Astrocyte (in vitro differentiated cells and primary cell): ENCODE data around the gene PIWIL1. TPM values are rescaled to one million over a fixed set of nuclear protein-coding genes. Genes with fewer than 3 reads are reported as not detected.

Source experiments
- DNase-seq: peaks from one replicate; pipeline ENCODE4 v3.0.0-alpha.2; 2010; ENCODE audit warnings: low read depth
- FAIRE-seq: peaks from 2 replicates; lab custom pipeline; 2011; peaks lifted over from hg19 to GRCh38; lab: Jason Lieb, UNC
- H2AFZ ChIP-seq: 2 replicates; pipeline ENCODE4 v1.6.0; 2012; ENCODE audit warnings: low read depth, low read length, inconsistent platforms
- H3K27ac ChIP-seq: 2 replicates; pipeline ENCODE4 v1.5.1; 2011; ENCODE audit warnings: low read depth, low read length, inconsistent platforms
- H3K27me3 ChIP-seq: 2 replicates; pipeline ENCODE4 v1.6.0; 2011; ENCODE audit warnings: low read length, inconsistent platforms; ENCODE audit not compliant: insufficient read depth
- H3K36me3 ChIP-seq: 2 replicates; pipeline ENCODE4 v1.5.1; 2011; ENCODE audit warnings: low read length, inconsistent platforms; ENCODE audit not compliant: insufficient read depth
- H3K4me1 ChIP-seq: 2 replicates; pipeline ENCODE4 v1.5.1; 2011; ENCODE audit warnings: low read length, inconsistent platforms; ENCODE audit not compliant: insufficient read depth
- H3K4me2 ChIP-seq: 2 replicates; pipeline ENCODE4 v1.6.0; 2012; ENCODE audit warnings: low read length, inconsistent platforms
- H3K4me3 ChIP-seq: 2 replicates; pipeline ENCODE4 v1.5.1; 2011; ENCODE audit warnings: low read depth, mild to moderate bottlenecking, low read length, inconsistent platforms; ENCODE audit not compliant: insufficient read depth
- H3K79me2 ChIP-seq: 2 replicates; pipeline ENCODE4 v1.6.0; 2012; ENCODE audit warnings: mild to moderate bottlenecking, low read length, inconsistent platforms; ENCODE audit not compliant: insufficient read depth
- H3K9ac ChIP-seq: 2 replicates; pipeline ENCODE4 v1.6.0; 2012; ENCODE audit warnings: mild to moderate bottlenecking, low read length, inconsistent platforms
- H3K9me3 ChIP-seq: 2 replicates; pipeline ENCODE4 v1.5.1; 2012; ENCODE audit warnings: low read depth, mild to moderate bottlenecking, low read length, inconsistent platforms; ENCODE audit not compliant: insufficient read depth
- H4K20me1 ChIP-seq: 2 replicates; pipeline ENCODE4 v1.6.0; 2012; ENCODE audit warnings: low read length, inconsistent platforms; ENCODE audit not compliant: insufficient read depth
- H3K27ac Mint-ChIP-seq: one replicate; pipeline ENCODE4 v1.8.0; 2021; ENCODE audit warnings: mild to moderate bottlenecking, mixed read lengths; ENCODE audit not compliant: unreplicated experiment
- H3K27me3 Mint-ChIP-seq: one replicate; pipeline ENCODE4 v1.8.0; 2021; ENCODE audit warnings: low read depth, mixed read lengths; ENCODE audit not compliant: unreplicated experiment
- H3K36me3 Mint-ChIP-seq: one replicate; pipeline ENCODE4 v1.8.0; 2021; ENCODE audit warnings: low read depth, mixed read lengths; ENCODE audit not compliant: unreplicated experiment
- H3K4me1 Mint-ChIP-seq: one replicate; pipeline ENCODE4 v1.8.0; 2021; ENCODE audit warnings: low read depth, mixed read lengths; ENCODE audit not compliant: unreplicated experiment
- H3K4me3 Mint-ChIP-seq: one replicate; pipeline ENCODE4 v1.8.0; 2021; ENCODE audit warnings: mild to moderate bottlenecking, moderate library complexity, mixed read lengths; ENCODE audit not compliant: unreplicated experiment
- H3K9me3 Mint-ChIP-seq: one replicate; pipeline ENCODE4 v1.8.0; 2021; ENCODE audit warnings: mild to moderate bottlenecking, mixed read lengths; ENCODE audit not compliant: unreplicated experiment
- CTCF ChIP-seq: IDR thresholded peaks from 2 replicates; pipeline ENCODE4 v1.5.1; 2011; ENCODE audit warnings: low read depth, mild to moderate bottlenecking, inconsistent platforms, low read length, moderate library complexity; ENCODE audit not compliant: insufficient read depth
- EZH2 ChIP-seq: IDR thresholded peaks from 2 replicates; pipeline ENCODE4 v1.6.1; 2012; ENCODE audit warnings: mild to moderate bottlenecking, low read length, inconsistent platforms; ENCODE audit not compliant: insufficient read depth
- total RNA-seq: library from RNA; stranded (reverse); gene quantifications from 2 replicates; pipeline ENCODE4 v1.2.1, GENCODE V29; 2021

The PIWIL1 gene
- total RNA-seq, 1 donor from 2014 or later = not detected

- Histone ChIP-seq H3K79me2 (no peaks in the 10 kb centered on the region), H3K4me3 (no peak overlapping the region), H2AFZ (no peak overlapping the region), H3K9ac (no peak overlapping the region), H4K20me1 (no peaks in the 10 kb centered on the region), H3K27me3 (no peaks in the 10 kb centered on the region), H3K4me1 (no peaks in the 10 kb centered on the region), H3K9me3 (peaks cover 7% of the 10 kb centered on the region), H3K4me2 (no peak overlapping the region), H3K27ac (no peak overlapping the region), H3K36me3 (no peaks in the 10 kb centered on the region)
- FAIRE-seq = no peak
- no peak for DNase-seq
- H3K4me1 Mint-ChIP-seq = no peaks in the 10 kb centered on the region
- no peak overlapping the region for H3K4me3 Mint-ChIP-seq
- peaks cover 3% of the 10 kb centered on the region for H3K27me3 Mint-ChIP-seq
- peaks cover 2% of the 10 kb centered on the region for H3K9me3 Mint-ChIP-seq
- no peaks in the 10 kb centered on the region for H3K36me3 Mint-ChIP-seq
- H3K27ac Mint-ChIP-seq = no peak overlapping the region
- TF ChIP-seq EZH2 = no peak
- no peak for TF ChIP-seq CTCF
These were observed 80.6 kb downstream of the PIWIL1 start for GRCh38 chr12:130418251-130418650.

GRCh38 chr12:130419116-130419515 is 81.4 kb downstream of the PIWIL1 start:
- H3K4me3 Mint-ChIP-seq = no peak overlapping the region
- FAIRE-seq = no peak

More at GRCh38 chr12:130419116-130419515, 81.4 kb downstream of the PIWIL1 start:
- Histone ChIP-seq H3K27me3 (no peaks in the 10 kb centered on the region), H3K4me3 (no peak overlapping the region), H3K27ac (no peak overlapping the region), H3K9me3 (peaks cover 8% of the 10 kb centered on the region), H3K79me2 (no peaks in the 10 kb centered on the region), H3K4me2 (no peak overlapping the region), H2AFZ (no peak overlapping the region), H3K9ac (no peak overlapping the region), H3K4me1 (no peaks in the 10 kb centered on the region), H3K36me3 (no peaks in the 10 kb centered on the region), H4K20me1 (no peaks in the 10 kb centered on the region)
- H3K4me1 Mint-ChIP-seq = no peaks in the 10 kb centered on the region
- H3K27ac Mint-ChIP-seq = no peak overlapping the region
- DNase-seq = no peak
- H3K36me3 Mint-ChIP-seq = no peaks in the 10 kb centered on the region
- TF ChIP-seq CTCF (no peak), EZH2 (no peak)
- H3K9me3 Mint-ChIP-seq = peaks cover 7% of the 10 kb centered on the region
- peaks cover 3% of the 10 kb centered on the region for H3K27me3 Mint-ChIP-seq
